Breast epithelium (tissue), 4 donors: ENCODE data around the gene VIM. TPM values are rescaled to one million over a fixed set of nuclear protein-coding genes. Genes with fewer than 3 reads are reported as not detected.
A peak's percentile ranks its signal among the peaks of the same experiment; 100 is the strongest.

Experiments used
- DNase-seq, 2 donors: peaks; one replicate each; pipeline ENCODE4 v3.0.0-alpha.2; 2019; ENCODE audit warnings: low spot score in 2 of 2
- H3K27ac ChIP-seq, 2 donors: fragments of 200-600 bp; sonication (generic) in 1 of 2; one replicate each; pipeline ENCODE4 v1.5.1; 2016 to 2019; ENCODE audit warnings: mild to moderate bottlenecking in 1 of 2
- H3K27me3 ChIP-seq, 2 donors: fragments of 200-600 bp; sonication (generic) in 1 of 2; one replicate each; pipeline versions ENCODE4 v1.5.1 to v1.6.0; 2017 to 2019; ENCODE audit warnings: control low read depth in 1 of 2, mild to moderate bottlenecking in 1 of 2
- H3K36me3 ChIP-seq: fragments of 200-600 bp; one replicate; pipeline ENCODE4 v1.5.1; 2019
- H3K4me1 ChIP-seq, 2 donors: fragments of 200-600 bp; sonication (generic); one replicate each; pipeline ENCODE4 v1.5.1; 2016 to 2019; ENCODE audit warnings: control low read depth in 1 of 2
- H3K4me3 ChIP-seq, 3 donors: fragments of 200-600 bp; sonication (generic); 1 replicate in 2 of 3; 2 replicates in 1 of 3; pipeline ENCODE4 v1.5.1; 2016 to 2019; ENCODE audit warnings: mild to moderate bottlenecking in 3 of 3, moderate library complexity in 2 of 3
- H3K9me3 ChIP-seq, 2 donors: fragments of 200-600 bp; sonication (generic) in 1 of 2; one replicate each; pipeline ENCODE4 v1.5.1; 2016 to 2019; ENCODE audit warnings: control low read depth in 1 of 2
- POLR2A ChIP-seq: fragments of 450-650 bp; IDR thresholded peaks from one replicate; pipeline ENCODE4 v1.6.1; 2016; ENCODE audit warnings: antibody characterized with exemption, mild to moderate bottlenecking, moderate library complexity
- POLR2AphosphoS5 ChIP-seq, 3 donors: sonication (generic); formaldehyde crosslinking; IDR thresholded peaks; one replicate each; pipeline ENCODE4 v1.6.1; 2017; ENCODE audit warnings: antibody characterized with exemption in 3 of 3
- intact Hi-C: fragments of 100-400 bp; cut with DNase I; formaldehyde crosslinking; loops from one replicate; pipeline ENCODE4 v1.15.1; 2023; ENCODE audit warnings: low total_unique reads
- total RNA-seq, 3 donors: library from RNA; depleted of rRNA; stranded (reverse); fragments of >200 nt; gene quantifications; one replicate each; pipeline ENCODE4 v1.1.0, GENCODE V29; 2016
- TF ChIP-seq, protein P1 (sequence below), 3 donors: fragments of 450-650 bp; IDR thresholded peaks; one replicate each; pipeline ENCODE4 v1.5.1; 2016 to 2017; ENCODE audit warnings: antibody characterized with exemption in 3 of 3, mild to moderate bottlenecking in 3 of 3, moderate library complexity in 3 of 3

The VIM gene
- total RNA-seq, 3 donors from 2014 or later: 1,431 to 8,681 (median 2,067) TPM

DNA sequence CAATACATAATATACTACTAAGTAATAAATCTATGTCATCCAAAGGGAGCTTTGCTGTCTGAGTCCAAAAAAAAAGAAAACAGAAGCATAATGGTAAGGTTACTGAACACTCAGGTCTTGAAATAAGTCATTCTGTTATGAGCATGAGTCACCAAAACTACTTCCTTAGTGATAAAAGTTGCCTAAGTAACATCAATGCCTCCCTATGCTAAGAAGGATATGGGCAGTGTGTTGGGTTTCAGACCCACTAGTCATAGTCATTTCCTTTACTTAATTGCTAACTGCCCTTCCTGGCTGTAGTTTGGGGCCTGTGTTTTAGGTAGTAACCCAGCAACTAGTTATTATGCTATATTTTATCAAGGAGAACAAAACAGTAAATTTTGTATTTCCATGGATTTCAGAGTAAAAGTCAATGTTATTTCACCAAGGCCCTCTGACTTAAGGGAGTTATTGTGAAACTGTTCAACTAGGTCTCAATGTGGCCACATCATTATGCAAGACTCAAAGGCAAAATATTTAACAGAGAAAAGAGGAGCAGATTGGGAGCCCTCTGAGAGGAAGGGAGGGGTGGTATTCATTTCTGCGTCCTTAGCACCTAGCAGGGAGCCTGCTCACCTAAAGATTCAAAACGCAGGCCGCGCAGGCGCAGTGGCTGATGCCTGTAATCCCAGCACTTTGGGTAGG is 11.7 kb upstream of the VIM start:
- Histone ChIP-seq H3K4me3 (peak overlapping the region in 1 of 3 donors; percentile 20), H3K4me1 (no peaks in the 10 kb centered on the region), H3K9me3 (no peaks in the 10 kb centered on the region), H3K27ac (peak overlapping the region; percentile 77 to 95), H3K27me3 (no peaks in the 10 kb centered on the region), H3K36me3 (no peaks in the 10 kb centered on the region)
- intact Hi-C loops: no loop called here
- DNase-seq: no peak
- TF ChIP-seq, protein P1, sequence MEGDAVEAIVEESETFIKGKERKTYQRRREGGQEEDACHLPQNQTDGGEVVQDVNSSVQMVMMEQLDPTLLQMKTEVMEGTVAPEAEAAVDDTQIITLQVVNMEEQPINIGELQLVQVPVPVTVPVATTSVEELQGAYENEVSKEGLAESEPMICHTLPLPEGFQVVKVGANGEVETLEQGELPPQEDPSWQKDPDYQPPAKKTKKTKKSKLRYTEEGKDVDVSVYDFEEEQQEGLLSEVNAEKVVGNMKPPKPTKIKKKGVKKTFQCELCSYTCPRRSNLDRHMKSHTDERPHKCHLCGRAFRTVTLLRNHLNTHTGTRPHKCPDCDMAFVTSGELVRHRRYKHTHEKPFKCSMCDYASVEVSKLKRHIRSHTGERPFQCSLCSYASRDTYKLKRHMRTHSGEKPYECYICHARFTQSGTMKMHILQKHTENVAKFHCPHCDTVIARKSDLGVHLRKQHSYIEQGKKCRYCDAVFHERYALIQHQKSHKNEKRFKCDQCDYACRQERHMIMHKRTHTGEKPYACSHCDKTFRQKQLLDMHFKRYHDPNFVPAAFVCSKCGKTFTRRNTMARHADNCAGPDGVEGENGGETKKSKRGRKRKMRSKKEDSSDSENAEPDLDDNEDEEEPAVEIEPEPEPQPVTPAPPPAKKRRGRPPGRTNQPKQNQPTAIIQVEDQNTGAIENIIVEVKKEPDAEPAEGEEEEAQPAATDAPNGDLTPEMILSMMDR (IDR thresholded peaks at IDR 0.05): no peak
- no peak for TF ChIP-seq POLR2A
- TF ChIP-seq POLR2AphosphoS5 (IDR thresholded peaks at IDR 0.05): peak; percentile 38 to 66 (median 50)

DNA sequence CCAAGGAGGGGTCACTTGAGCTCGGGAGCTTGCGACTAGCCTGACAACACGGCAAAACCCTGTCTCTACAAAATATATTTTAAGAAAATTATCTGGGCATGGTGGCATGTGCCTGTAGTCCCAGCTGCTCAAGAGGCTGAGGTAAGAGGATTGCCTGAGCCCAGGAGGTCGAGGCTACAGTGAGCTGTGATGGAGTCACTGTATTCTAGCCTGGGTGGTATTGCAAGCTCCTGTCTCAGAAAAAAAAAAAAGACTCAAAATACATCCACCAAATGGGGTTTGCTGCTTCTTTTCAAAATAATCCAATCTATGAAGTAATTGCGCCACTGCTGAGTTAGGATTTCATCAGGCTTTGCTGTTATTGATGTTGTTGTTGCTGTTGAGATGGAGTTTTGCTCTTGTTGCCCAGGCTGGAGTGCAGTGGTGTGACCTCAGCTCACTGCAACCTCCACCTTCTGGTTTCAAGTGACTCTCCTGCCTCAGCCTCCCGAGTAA is 11.1 kb upstream of the VIM start:
- Histone ChIP-seq H3K4me3 (peak overlapping the region in 1 of 3 donors; percentile 20), H3K27ac (peak overlapping the region; percentile 77 to 95)
- intact Hi-C loops: no loop called here

DNA sequence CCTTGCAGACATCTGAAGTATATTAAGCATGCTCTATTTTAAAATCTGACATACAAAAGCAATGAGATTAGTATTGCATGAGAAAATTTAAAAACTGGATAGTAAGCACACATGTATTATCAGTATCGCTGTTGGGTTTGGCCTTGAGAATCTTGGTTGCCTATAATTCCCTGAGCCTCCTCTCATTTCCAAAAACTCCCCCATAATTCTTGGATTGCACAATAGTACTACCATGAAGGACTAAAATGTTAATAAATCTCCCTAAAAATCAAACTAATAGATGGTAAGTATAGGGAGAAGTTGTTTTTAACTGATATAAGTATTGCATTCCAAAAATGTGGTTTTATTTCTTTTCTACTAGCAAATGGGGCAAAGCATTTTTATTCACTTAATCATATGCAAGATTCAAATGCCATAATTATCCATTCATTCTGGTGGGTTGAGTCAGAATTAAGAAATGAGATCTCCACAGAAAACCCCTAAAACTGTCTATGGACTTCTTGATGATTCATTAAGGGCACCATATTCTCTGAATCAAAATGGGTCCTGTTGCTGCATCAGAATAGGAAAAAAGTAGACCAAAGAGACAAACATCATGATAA is 10.3 kb upstream of the VIM start:
- TF ChIP-seq, protein P1 (IDR thresholded peaks at IDR 0.05): no peak
- no peak for TF ChIP-seq POLR2AphosphoS5 (IDR thresholded peaks at IDR 0.05)
- no peak for TF ChIP-seq POLR2A
- no peak for DNase-seq
- Histone ChIP-seq H3K9me3 (no peaks in the 10 kb centered on the region), H3K4me3 (no peak overlapping the region), H3K27ac (peak overlapping the region; percentile 77 to 95), H3K4me1 (no peaks in the 10 kb centered on the region), H3K36me3 (no peaks in the 10 kb centered on the region), H3K27me3 (no peaks in the 10 kb centered on the region)
- intact Hi-C loops: no loop called here

More for the DNA sequence above, 11.1 kb upstream of the VIM start:
- H3K27me3 ChIP-seq: no peaks in the 10 kb centered on the region
- H3K36me3 ChIP-seq: no peaks in the 10 kb centered on the region
- no peak for TF ChIP-seq POLR2AphosphoS5 (IDR thresholded peaks at IDR 0.05)
- H3K9me3 ChIP-seq: no peaks in the 10 kb centered on the region
- DNase-seq: no peak
- H3K4me1 ChIP-seq: no peaks in the 10 kb centered on the region

DNA sequence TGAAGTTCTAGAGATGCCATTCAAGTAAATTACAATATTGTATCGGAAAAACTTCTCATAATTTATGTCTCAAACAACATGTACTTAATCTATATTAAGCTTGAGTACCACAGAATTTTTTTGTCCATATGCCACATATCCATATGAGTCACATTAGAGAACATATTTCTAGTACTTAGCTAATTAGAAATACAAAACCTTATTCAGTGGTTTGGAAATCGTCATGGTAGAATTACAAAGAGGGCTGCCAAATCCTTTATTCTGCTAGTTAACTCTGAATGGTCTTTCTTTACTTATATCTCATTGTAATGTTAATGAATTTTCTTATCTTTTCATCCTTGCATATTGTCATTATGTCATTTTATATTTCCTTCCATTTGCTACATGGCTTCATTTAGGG is 9.0 kb upstream of the VIM start:
- Histone ChIP-seq H3K4me3 (no peak overlapping the region), H3K36me3 (no peaks in the 10 kb centered on the region), H3K9me3 (no peaks in the 10 kb centered on the region), H3K4me1 (no peaks in the 10 kb centered on the region), H3K27ac (no peak overlapping the region), H3K27me3 (no peaks in the 10 kb centered on the region)
- no peak for TF ChIP-seq POLR2A
- no peak for DNase-seq
- intact Hi-C loops: no loop called here

DNA sequence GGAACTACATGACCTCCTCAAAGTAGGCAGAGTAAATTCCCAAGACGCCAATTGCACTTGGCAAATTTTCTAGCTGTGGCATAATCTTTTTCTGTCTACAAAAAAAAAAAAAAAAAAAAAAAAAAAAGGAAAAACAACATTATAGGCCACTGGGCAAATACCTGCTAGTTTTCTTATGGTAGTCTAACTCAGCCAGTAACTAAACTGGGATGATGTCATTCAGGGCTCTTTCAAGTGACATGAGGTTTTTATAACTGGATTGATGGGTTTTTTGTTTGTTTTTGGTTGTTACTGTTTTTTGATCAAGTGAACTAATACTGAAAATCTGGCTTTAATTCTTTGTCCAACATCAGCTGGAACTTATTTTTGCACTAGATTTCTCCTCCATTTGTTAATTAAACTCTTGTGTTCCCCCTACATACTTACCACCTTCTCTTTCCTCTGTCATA is 7.4 kb upstream of the VIM start:
- TF ChIP-seq POLR2A: no peak
- no peak for TF ChIP-seq POLR2AphosphoS5 (IDR thresholded peaks at IDR 0.05)
- TF ChIP-seq, protein P1 (IDR thresholded peaks at IDR 0.05): no peak
- Histone ChIP-seq H3K36me3 (no peaks in the 10 kb centered on the region), H3K27ac (peak overlapping the region; percentile 44 to 63), H3K4me1 (no peaks in the 10 kb centered on the region), H3K4me3 (no peak overlapping the region), H3K27me3 (no peaks in the 10 kb centered on the region), H3K9me3 (no peaks in the 10 kb centered on the region)
- intact Hi-C loops: no loop called here
- no peak for DNase-seq

DNA sequence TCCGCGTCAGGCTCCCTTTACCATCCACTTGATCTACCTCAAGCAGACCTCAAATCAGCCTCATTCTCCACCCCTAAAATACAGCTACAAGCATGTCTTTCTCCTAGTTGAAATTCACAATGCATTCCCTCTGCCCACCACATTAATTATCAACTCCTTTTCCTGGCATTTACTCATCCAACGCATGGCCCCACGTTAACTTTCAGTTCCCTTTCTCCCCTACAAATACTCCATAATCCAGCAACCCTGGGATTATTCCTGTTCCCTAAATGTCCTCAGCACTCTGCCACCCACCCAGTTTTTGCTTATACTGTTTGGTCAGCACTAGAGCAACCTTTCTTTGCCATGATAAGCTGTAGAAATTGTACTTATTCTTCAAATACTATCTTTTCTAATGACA is 5.7 kb upstream of the VIM start:
- H3K27me3 ChIP-seq: no peaks in the 10 kb centered on the region
- H3K9me3 ChIP-seq: no peaks in the 10 kb centered on the region
- intact Hi-C loops: no loop called here
- H3K4me3 ChIP-seq: no peak overlapping the region
- TF ChIP-seq, protein P1 (IDR thresholded peaks at IDR 0.05): no peak
- no peak for TF ChIP-seq POLR2AphosphoS5 (IDR thresholded peaks at IDR 0.05)
- no peak for TF ChIP-seq POLR2A
- no peaks in the 10 kb centered on the region for H3K36me3 ChIP-seq
- no peaks in the 10 kb centered on the region for H3K4me1 ChIP-seq
- H3K27ac ChIP-seq: no peak overlapping the region
- no peak for DNase-seq
